GM23248 (cell line): ENCODE results near the gene CSF1R. TPM values are rescaled to one million over a fixed set of nuclear protein-coding genes. Genes with fewer than 3 reads are reported as not detected.
A peak's percentile ranks its signal among the peaks of the same experiment; 100 is the strongest.

Source experiments
- DNase-seq: peaks from one replicate; pipeline ENCODE4 v3.0.0-alpha.2; 2015
- H2AFZ ChIP-seq: fragments of 200-600 bp; sonication (generic); 2 replicates; pipeline ENCODE4 v1.6.1; 2016; ENCODE audit warnings: antibody characterized with exemption
- H3F3A ChIP-seq: fragments of 200-600 bp; sonication (generic); 2 replicates; pipeline ENCODE4 v1.6.1; 2016; ENCODE audit warnings: mild to moderate bottlenecking, antibody characterized with exemption, mixed run types; ENCODE audit not compliant: insufficient read depth
- H3K27ac ChIP-seq: fragments of 200-600 bp; sonication (generic); 2 replicates; pipeline ENCODE4 v1.5.1; 2016; ENCODE audit warnings: mild to moderate bottlenecking
- H3K27me3 ChIP-seq: fragments of 200-600 bp; sonication (generic); replicated peaks from 2 replicates; pipeline ENCODE4 v1.6.1; 2016; ENCODE audit warnings: mild to moderate bottlenecking; ENCODE audit not compliant: insufficient read depth
- H3K36me3 ChIP-seq: fragments of 200-600 bp; sonication (generic); 2 replicates; pipeline ENCODE4 v1.6.1; 2016; ENCODE audit warnings: low read depth, mild to moderate bottlenecking
- H3K4me1 ChIP-seq: fragments of 200-600 bp; sonication (generic); 2 replicates; pipeline ENCODE4 v1.6.1; 2016; ENCODE audit warnings: mild to moderate bottlenecking; ENCODE audit not compliant: insufficient read depth
- H3K4me2 ChIP-seq: fragments of 200-600 bp; sonication (generic); one replicate; pipeline ENCODE4 v1.6.1; 2016; ENCODE audit warnings: mild to moderate bottlenecking; ENCODE audit not compliant: unreplicated experiment
- H3K4me3 ChIP-seq: fragments of 200-600 bp; sonication (generic); 2 replicates; pipeline ENCODE4 v1.5.1; 2016; ENCODE audit warnings: mild to moderate bottlenecking
- H3K79me2 ChIP-seq: fragments of 200-600 bp; sonication (generic); 2 replicates; pipeline ENCODE4 v1.6.1; 2016; ENCODE audit warnings: mild to moderate bottlenecking; ENCODE audit not compliant: insufficient read depth
- H3K9ac ChIP-seq: fragments of 200-600 bp; sonication (generic); 2 replicates; pipeline ENCODE4 v1.6.1; 2016; ENCODE audit warnings: mild to moderate bottlenecking
- H3K9me2 ChIP-seq: fragments of 200-600 bp; sonication (generic); 2 replicates; pipeline ENCODE4 v1.6.1; 2016; ENCODE audit warnings: mixed run types, mild to moderate bottlenecking, moderate library complexity; ENCODE audit not compliant: insufficient read depth
- H3K9me3 ChIP-seq: fragments of 200-600 bp; sonication (generic); one replicate; pipeline ENCODE4 v1.6.1; 2017; ENCODE audit warnings: low read depth
- H4K20me1 ChIP-seq: fragments of 200-600 bp; sonication (generic); 2 replicates; pipeline ENCODE4 v1.6.0; 2016; ENCODE audit not compliant: insufficient read depth
- EZH2 ChIP-seq: fragments of 200-600 bp; sonication (generic); IDR thresholded peaks from 2 replicates; pipeline ENCODE4 v1.6.1; 2018; ENCODE audit warnings: antibody characterized with exemption, mild to moderate bottlenecking; ENCODE audit not compliant: insufficient read depth, poor library complexity, severe bottlenecking
- EZH2phosphoT487 ChIP-seq: fragments of 200-600 bp; sonication (generic); IDR thresholded peaks from 2 replicates; pipeline ENCODE4 v1.6.1; 2018; ENCODE audit warnings: antibody characterized with exemption, moderate library complexity, mild to moderate bottlenecking, low read depth; ENCODE audit not compliant: insufficient read depth
- WGBS, 2 experiments: methylation state at CpG; one replicate each; pipeline ENCODE4 v1.1.6; 2015 to 2017; ENCODE audit warnings: low lambda C conversion rate in 2 of 2, low coverage in 1 of 2; ENCODE audit errors: missing lambda C conversion rate in 2 of 2; 5-methylcytosine and 5-hydroxymethylcytosine counted together
- in situ Hi-C: fragments of 300-500 bp; cut with MboI; formaldehyde crosslinking; loops from 2 replicates; pipeline ENCODE4 v1.15.0; 2020
- polyA plus RNA-seq: library from polyadenylated mRNA; unstranded; fragments of >200 nt; fragmentation: Nextera tagmentation; extraction: Ambion mirVana; gene quantifications from 2 replicates; pipeline ENCODE4 v1.2.1, GENCODE V29; 2016
- total RNA-seq: library from RNA; depleted of rRNA; stranded (reverse); fragments of >200 nt; shearing (Covaris generic); gene quantifications from 2 replicates; pipeline ENCODE4 v1.2.3, GENCODE V29; 2014

CSF1R gene
- total and polyA plus RNA-seq, 2 experiments from 2014 or later: 0.56 TPM; not detected in 1

DNA sequence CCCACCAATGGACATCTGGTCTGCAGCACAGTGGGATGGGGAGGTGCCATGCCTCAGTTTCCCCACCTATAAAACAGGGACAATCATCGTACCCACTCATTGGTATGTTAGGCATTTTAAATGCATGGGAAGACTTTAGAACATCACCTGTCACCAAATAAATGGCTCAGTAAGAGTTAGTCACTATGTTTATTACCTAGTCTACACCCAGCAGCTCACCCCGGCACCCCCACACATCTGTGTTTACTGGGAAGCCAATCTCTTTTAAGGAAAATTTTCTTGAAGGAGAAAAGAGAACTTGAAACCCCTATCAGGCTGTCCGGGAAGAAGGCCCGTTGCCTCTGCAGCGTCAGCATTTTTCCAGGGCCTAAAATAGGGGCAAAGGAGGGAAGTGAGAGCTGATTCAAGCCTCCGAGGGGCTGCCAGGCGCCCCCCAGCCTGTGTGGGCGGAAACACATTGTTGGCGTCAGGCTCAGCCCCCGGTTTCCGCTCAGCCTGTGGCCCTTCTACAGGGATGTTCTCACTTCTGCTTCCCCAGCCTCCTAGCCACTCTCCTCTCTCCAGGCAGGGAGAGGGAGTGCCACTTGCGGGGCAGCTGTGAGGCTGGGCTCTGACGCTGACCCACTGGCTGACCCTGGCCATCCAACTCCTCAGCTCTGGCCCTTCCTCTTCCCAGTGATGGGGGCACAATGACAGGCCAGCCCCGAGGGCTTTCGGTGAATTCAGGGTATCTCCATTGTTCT lies 4.6 kb downstream of the CSF1R start:
- no peak for DNase-seq
- H3K79me2 ChIP-seq: no peaks in the 10 kb centered on the region
- no peaks in the 10 kb centered on the region for H3K4me1 ChIP-seq
- H3K27ac ChIP-seq: no peak overlapping the region
- TF ChIP-seq EZH2: no peak
- no peak for TF ChIP-seq EZH2phosphoT487
- no peaks in the 10 kb centered on the region for H3K27me3 ChIP-seq
- WGBS, 2 experiments: 59 to 62% methylated on average over 15 of the region's 15 CpGs
- H3K9me2 ChIP-seq: no peaks in the 10 kb centered on the region
- no peaks in the 10 kb centered on the region for H4K20me1 ChIP-seq
- H3K9me3 ChIP-seq: no peaks in the 10 kb centered on the region
- in situ Hi-C loops: no loop called here
- H3K4me2 ChIP-seq: no peak overlapping the region
- H2AFZ ChIP-seq: no peak overlapping the region
- no peak overlapping the region for H3K4me3 ChIP-seq
- H3K9ac ChIP-seq: no peak overlapping the region
- H3F3A ChIP-seq: no peaks in the 10 kb centered on the region
- H3K36me3 ChIP-seq: no peaks in the 10 kb centered on the region

DNA sequence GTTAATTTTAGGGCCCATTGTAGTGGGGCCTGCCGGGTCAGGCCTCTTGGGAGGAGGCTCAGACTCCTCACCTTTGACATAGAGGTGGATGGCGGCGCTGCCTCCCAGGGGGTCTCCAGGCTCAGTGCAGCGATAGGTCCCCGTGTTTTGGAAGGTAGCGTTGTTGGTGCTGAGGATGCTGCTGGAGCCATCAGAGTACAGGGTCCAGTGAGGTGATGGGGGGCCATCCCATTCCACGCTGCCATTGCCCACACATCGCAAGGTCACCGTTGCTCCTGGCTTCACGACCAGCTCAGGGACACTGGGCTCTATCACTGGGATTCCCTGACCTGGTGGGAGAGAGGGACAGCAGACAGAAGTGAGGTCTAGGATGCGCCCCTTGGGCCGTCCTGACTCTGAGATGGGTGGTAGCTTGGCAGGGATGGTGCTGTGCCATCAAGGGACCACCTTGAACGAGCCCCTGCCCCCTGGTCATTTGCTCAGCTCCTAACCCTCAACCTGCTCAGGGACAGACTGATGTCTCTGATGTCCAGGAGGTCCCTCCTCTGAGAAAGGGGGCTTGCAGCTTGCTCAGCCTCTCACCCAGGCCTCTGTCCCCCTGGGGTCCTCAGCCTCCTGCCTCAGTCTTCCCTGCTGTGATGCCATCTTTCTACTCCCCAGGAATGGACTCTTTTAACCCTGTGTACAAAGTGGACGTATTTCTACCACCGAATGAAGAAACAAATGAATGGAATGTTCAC lies 5.5 kb downstream of the CSF1R start:
- no peak overlapping the region for H3K4me2 ChIP-seq
- no peaks in the 10 kb centered on the region for H3K27me3 ChIP-seq
- no peaks in the 10 kb centered on the region for H3K4me1 ChIP-seq
- WGBS, 2 experiments: 80 to 83% methylated on average over 15 of the region's 15 CpGs
- H3K4me3 ChIP-seq: no peak overlapping the region
- H3K9ac ChIP-seq: no peak overlapping the region
- H3K36me3 ChIP-seq: no peaks in the 10 kb centered on the region
- no peaks in the 10 kb centered on the region for H3K79me2 ChIP-seq
- H4K20me1 ChIP-seq: no peaks in the 10 kb centered on the region
- no peak for DNase-seq
- no peaks in the 10 kb centered on the region for H3K9me3 ChIP-seq
- no peaks in the 10 kb centered on the region for H3F3A ChIP-seq
- no peak overlapping the region for H3K27ac ChIP-seq
- in situ Hi-C loops: no loop called here
- TF ChIP-seq EZH2phosphoT487 (no peak), EZH2 (no peak)
- no peaks in the 10 kb centered on the region for H3K9me2 ChIP-seq
- H2AFZ ChIP-seq: no peak overlapping the region

DNA sequence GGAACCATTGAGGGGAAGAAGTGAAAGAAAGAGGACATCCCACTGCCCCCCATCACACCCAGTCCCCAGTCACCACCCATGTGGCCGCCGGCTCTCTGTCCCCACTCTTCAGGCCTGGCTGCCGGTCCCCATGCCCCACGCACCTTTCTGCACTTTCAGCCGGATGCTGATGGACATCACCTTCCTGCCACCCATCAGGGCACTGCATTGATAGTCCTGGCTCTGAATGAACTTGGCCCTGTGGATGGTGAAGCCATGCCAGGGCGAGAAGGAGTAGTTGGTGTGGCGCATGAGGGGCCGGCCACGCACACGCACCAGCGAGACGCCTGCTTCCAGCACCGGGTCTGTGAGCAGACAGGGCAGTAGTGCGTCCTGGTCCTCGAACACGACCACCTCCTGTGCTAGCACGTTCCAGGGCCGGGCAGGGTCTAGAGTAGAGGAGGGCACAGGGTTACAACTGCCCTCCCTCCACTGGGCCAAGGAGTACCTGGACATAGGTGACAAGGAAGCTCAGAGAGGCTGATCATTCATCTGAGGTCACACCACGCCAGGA lies 6.4 kb downstream of the CSF1R start:
- Histone ChIP-seq H3K27ac (no peak overlapping the region), H3K36me3 (no peaks in the 10 kb centered on the region), H3K4me3 (no peak overlapping the region), H3F3A (no peaks in the 10 kb centered on the region), H3K79me2 (no peaks in the 10 kb centered on the region), H3K9me3 (no peaks in the 10 kb centered on the region), H3K9ac (no peak overlapping the region), H3K4me1 (no peaks in the 10 kb centered on the region), H4K20me1 (no peaks in the 10 kb centered on the region), H3K9me2 (no peaks in the 10 kb centered on the region), H3K4me2 (no peak overlapping the region), H2AFZ (no peak overlapping the region), H3K27me3 (no peaks in the 10 kb centered on the region)
- in situ Hi-C loops: no loop called here
- WGBS, 2 experiments: 96 to 97% methylated on average over 19 of the region's 19 CpGs
- no peak for DNase-seq
- no peak for TF ChIP-seq EZH2
- no peak for TF ChIP-seq EZH2phosphoT487

DNA sequence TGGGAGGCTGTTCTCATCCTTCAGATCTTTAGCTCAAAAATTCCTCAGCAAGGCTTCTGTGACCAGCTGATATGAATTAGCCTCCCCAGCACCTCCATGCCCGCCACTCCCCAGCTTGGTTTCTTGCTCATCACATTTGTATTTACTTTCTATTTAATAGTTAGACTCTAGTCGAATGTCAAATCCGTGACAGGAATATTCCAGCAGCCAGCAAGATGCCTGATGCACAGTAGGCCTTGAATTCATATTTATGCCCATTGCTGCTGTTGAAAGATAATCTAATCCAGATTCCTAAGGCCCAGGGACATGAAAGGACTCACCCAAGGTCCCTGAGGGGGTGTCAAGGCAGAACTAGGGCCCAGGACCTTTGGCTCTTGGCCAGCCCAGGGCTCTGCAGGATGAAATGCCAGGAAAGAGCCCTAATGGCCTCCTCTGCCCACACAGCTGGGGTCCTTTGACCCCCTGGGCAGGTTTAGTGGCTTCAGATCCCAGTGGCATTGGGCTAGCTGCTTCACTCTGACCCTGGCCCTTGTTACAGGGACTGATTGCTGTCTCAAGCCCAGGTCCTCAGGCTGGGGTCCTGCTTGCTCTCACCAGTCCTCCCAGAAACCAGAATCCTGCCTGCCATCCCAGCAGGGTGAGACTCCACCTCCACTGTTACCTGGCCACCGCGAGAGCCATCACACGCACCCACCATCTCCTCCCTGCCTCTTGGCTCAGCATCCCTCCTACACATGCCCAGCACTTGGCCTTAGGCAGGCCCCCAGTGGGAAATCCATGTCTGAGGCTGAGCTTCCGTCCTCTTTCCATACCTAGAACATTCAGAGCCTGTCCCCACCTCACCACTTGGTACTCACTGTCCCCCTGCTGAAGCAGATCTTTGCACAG lies 7.3 kb downstream of the CSF1R start:
- in situ Hi-C loops: no loop called here
- H3F3A ChIP-seq: no peaks in the 10 kb centered on the region
- no peaks in the 10 kb centered on the region for H3K27me3 ChIP-seq
- no peaks in the 10 kb centered on the region for H4K20me1 ChIP-seq
- peak; percentile 26 for DNase-seq
- no peak overlapping the region for H3K9ac ChIP-seq
- H3K36me3 ChIP-seq: no peaks in the 10 kb centered on the region
- WGBS, 2 experiments: 72 to 77% methylated on average over 7 of the region's 7 CpGs
- TF ChIP-seq EZH2 (no peak), EZH2phosphoT487 (no peak)
- H3K4me1 ChIP-seq: no peaks in the 10 kb centered on the region
- no peaks in the 10 kb centered on the region for H3K9me3 ChIP-seq
- no peaks in the 10 kb centered on the region for H3K79me2 ChIP-seq
- no peak overlapping the region for H3K4me3 ChIP-seq
- H3K27ac ChIP-seq: no peak overlapping the region
- no peaks in the 10 kb centered on the region for H3K9me2 ChIP-seq
- H2AFZ ChIP-seq: no peak overlapping the region
- no peak overlapping the region for H3K4me2 ChIP-seq
